ENCODE results near the gene ING2. TPM values are rescaled to one million over a fixed set of nuclear protein-coding genes. Genes with fewer than 3 reads are reported as not detected.

Gene ING2
- polyA plus RNA-seq, 4 donors, result 16.5 to 34.7 (median 29.9) TPM

DNA sequence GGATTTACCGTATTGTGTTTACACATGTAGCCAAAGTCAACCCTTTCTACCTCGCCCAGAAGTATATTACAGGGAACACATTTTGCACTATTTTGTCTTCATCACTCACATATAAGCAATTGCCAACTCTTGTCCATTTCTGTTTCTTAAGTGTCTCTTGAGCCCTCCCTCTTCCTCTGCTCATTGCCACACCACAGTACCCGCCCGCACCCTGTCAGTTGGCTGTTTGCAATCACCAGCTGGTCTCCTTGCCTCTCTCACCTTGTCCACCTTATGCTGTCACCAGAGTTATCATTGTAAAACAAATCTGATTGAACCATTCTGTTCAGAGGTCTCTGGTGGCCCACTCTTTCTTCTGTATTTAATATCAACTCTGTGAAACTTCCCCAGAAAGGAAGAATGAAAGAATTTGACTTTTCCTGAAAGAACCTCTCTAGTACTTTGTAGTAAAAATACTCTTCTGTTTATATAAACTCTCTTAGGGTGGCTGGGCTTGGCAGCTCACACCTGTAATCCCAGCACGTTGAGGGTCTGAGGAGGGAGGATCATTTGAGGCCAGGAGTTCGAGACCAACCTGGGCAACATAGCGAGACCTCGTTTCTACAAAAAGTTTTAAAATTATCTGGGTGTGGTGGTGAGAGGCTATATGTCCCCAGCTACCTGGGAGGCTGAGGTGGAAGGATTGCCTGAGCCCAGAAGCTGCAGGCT lies 50.2 kb downstream of the ING2 start:
- Histone ChIP-seq H3K4me1 (ENCODE audit: control insufficient read depth in 3 of 3, insufficient read depth in 2 of 3, low read depth in 1 of 3, low read length in 2 of 3) (no peaks in the 10 kb centered on the region), H3K9me3 (ENCODE audit: control insufficient read depth in 2 of 2, insufficient read depth in 1 of 2, low read depth in 1 of 2, low read length in 1 of 2) (peaks cover 0 to 3% of the 10 kb centered on the region in 2 donors), H3K27me3 (ENCODE audit: control insufficient read depth in 3 of 3, insufficient read depth in 3 of 3, low read length in 3 of 3) (peaks cover 0 to 4% (median 0%) of the 10 kb centered on the region in 3 donors), H3K36me3 (ENCODE audit: control insufficient read depth in 3 of 3, insufficient read depth in 2 of 3, low read depth in 1 of 3, low read length in 3 of 3) (no peaks in the 10 kb centered on the region), H3K27ac (ENCODE audit: low read depth in 1 of 3, low read length in 2 of 3) (no peak overlapping the region), H3K4me3 (ENCODE audit: low read depth in 1 of 3, low read length in 3 of 3) (no peak overlapping the region)
- WGBS, 3 donors, result 37 to 58% (median 46%) methylated on average over 8 of the region's 8 CpGs
- DNase-seq (no peak), FAIRE-seq (no peak)

GRCh38 chr4:183556947-183557346 lies 52.1 kb downstream of the ING2 start:
- Histone ChIP-seq H3K36me3 (ENCODE audit: control insufficient read depth in 3 of 3, insufficient read depth in 2 of 3, low read depth in 1 of 3, low read length in 3 of 3) (no peaks in the 10 kb centered on the region), H3K4me3 (ENCODE audit: low read depth in 1 of 3, low read length in 3 of 3) (no peak overlapping the region), H3K27me3 (ENCODE audit: control insufficient read depth in 3 of 3, insufficient read depth in 3 of 3, low read length in 3 of 3) (peaks cover 0 to 4% (median 0%) of the 10 kb centered on the region in 3 donors), H3K9me3 (ENCODE audit: control insufficient read depth in 2 of 2, insufficient read depth in 1 of 2, low read depth in 1 of 2, low read length in 1 of 2) (peaks cover 0 to 3% of the 10 kb centered on the region in 2 donors), H3K27ac (ENCODE audit: low read depth in 1 of 3, low read length in 2 of 3) (no peak overlapping the region), H3K4me1 (ENCODE audit: control insufficient read depth in 3 of 3, insufficient read depth in 2 of 3, low read depth in 1 of 3, low read length in 2 of 3) (no peaks in the 10 kb centered on the region)
- WGBS, 3 donors, result 60 to 79% (median 67%) methylated on average over 3 of the region's 3 CpGs
- no peak for DNase-seq
- no peak for FAIRE-seq

DNA sequence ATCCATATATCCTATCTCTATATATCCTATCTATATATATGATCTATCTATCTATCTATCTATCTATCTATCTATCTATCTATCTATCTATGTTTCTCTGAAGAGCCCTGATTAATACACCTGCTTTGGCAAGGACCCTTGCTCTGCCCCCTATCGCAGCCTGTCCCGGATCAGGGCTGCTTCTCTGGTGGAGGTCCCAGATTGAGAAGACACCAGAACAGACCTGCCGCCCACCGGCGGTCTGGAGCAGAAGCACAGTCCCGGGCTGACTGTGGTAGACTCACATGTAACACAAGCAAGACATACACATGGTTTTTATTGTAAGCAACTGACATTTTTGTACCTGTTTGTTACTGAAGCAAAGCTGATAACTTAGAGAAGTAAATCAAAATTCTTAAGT lies 52.8 kb downstream of the ING2 start:
- Histone ChIP-seq H3K4me1 (ENCODE audit: control insufficient read depth in 3 of 3, insufficient read depth in 2 of 3, low read depth in 1 of 3, low read length in 2 of 3) (no peaks in the 10 kb centered on the region), H3K4me3 (ENCODE audit: low read depth in 1 of 3, low read length in 3 of 3) (no peak overlapping the region), H3K36me3 (ENCODE audit: control insufficient read depth in 3 of 3, insufficient read depth in 2 of 3, low read depth in 1 of 3, low read length in 3 of 3) (no peaks in the 10 kb centered on the region), H3K9me3 (ENCODE audit: control insufficient read depth in 2 of 2, insufficient read depth in 1 of 2, low read depth in 1 of 2, low read length in 1 of 2) (peaks cover 0 to 3% of the 10 kb centered on the region in 2 donors), H3K27ac (ENCODE audit: low read depth in 1 of 3, low read length in 2 of 3) (no peak overlapping the region), H3K27me3 (ENCODE audit: control insufficient read depth in 3 of 3, insufficient read depth in 3 of 3, low read length in 3 of 3) (peaks cover 0 to 4% (median 0%) of the 10 kb centered on the region in 3 donors)
- DNase-seq, result no peak
- WGBS, 3 donors, result 92 to 96% (median 94%) methylated on average over 6 of the region's 6 CpGs
- no peak for FAIRE-seq

DNA sequence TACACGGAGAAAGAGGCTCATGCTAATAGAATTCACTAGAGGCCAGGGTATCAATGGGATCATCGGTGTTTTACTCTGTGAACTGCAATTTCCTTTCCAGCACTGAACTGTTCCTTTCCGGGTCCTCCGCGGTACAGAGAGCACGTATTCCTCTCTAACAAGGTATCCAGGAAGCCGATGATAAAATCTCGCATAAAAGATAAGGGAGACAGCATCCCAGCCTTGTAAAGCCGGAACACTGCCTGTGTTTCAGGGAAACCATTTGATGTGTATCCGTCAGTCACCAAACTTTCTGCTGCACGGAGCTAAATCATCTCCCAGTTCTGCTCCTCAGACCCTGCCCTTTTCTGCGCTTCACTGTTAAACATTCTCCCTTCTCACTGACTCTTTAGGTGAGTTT lies 54.0 kb downstream of the ING2 start:
- peaks cover 0 to 3% of the 10 kb centered on the region in 2 donors for H3K9me3 ChIP-seq (ENCODE audit: control insufficient read depth in 2 of 2, insufficient read depth in 1 of 2, low read depth in 1 of 2, low read length in 1 of 2)
- peaks cover 0 to 4% (median 0%) of the 10 kb centered on the region in 3 donors for H3K27me3 ChIP-seq (ENCODE audit: control insufficient read depth in 3 of 3, insufficient read depth in 3 of 3, low read length in 3 of 3)
- DNase-seq (no peak), FAIRE-seq (no peak)
- H3K4me1 ChIP-seq (ENCODE audit: control insufficient read depth in 3 of 3, insufficient read depth in 2 of 3, low read depth in 1 of 3, low read length in 2 of 3), result no peaks in the 10 kb centered on the region
- 32 to 61% (median 40%) methylated on average over 12 of the region's 12 CpGs for WGBS, 3 donors
- H3K4me3 ChIP-seq (ENCODE audit: low read depth in 1 of 3, low read length in 3 of 3), result no peak overlapping the region
- no peaks in the 10 kb centered on the region for H3K36me3 ChIP-seq (ENCODE audit: control insufficient read depth in 3 of 3, insufficient read depth in 2 of 3, low read depth in 1 of 3, low read length in 3 of 3)
- H3K27ac ChIP-seq (ENCODE audit: low read depth in 1 of 3, low read length in 2 of 3), result no peak overlapping the region

- Histone ChIP-seq H3K9me3 (ENCODE audit: control insufficient read depth in 2 of 2, insufficient read depth in 1 of 2, low read depth in 1 of 2, low read length in 1 of 2) (peaks cover 0 to 2% of the 10 kb centered on the region in 2 donors), H3K27me3 (ENCODE audit: control insufficient read depth in 3 of 3, insufficient read depth in 3 of 3, low read length in 3 of 3) (peaks cover 0 to 2% (median 0%) of the 10 kb centered on the region in 3 donors), H3K4me3 (ENCODE audit: low read depth in 1 of 3, low read length in 3 of 3) (no peak overlapping the region), H3K27ac (ENCODE audit: low read depth in 1 of 3, low read length in 2 of 3) (no peak overlapping the region), H3K4me1 (ENCODE audit: control insufficient read depth in 3 of 3, insufficient read depth in 2 of 3, low read depth in 1 of 3, low read length in 2 of 3) (no peaks in the 10 kb centered on the region), H3K36me3 (ENCODE audit: control insufficient read depth in 3 of 3, insufficient read depth in 2 of 3, low read depth in 1 of 3, low read length in 3 of 3) (no peaks in the 10 kb centered on the region)
- DNase-seq (no peak), FAIRE-seq (no peak)
- 66 to 82% (median 69%) methylated on average over 4 of the region's 4 CpGs for WGBS, 3 donors
These were observed 57.0 kb downstream of the ING2 start for GRCh38 chr4:183561905-183562304.

Other genes with a start within 250 kb of the ING2 start
- gene CLDN22, start 184.8 kb upstream of the ING2 start, polyA plus RNA-seq, result under 1 TPM in 2 of 4 donors, not detected in 2; 0.03 to 0.06 TPM
- not detected for gene CLDN24, start 182.6 kb upstream of the ING2 start, polyA plus RNA-seq
- 10 to 100 TPM; 14.8 to 33.9 (median 19.7) TPM for gene CDKN2AIP, start 60.4 kb upstream of the ING2 start, polyA plus RNA-seq
- 10 to 100 TPM; 10.3 to 17.8 (median 13.0) TPM for gene RWDD4, start 154.1 kb downstream of the ING2 start, polyA plus RNA-seq
- gene TRAPPC11, start 154.2 kb downstream of the ING2 start, polyA plus RNA-seq, result 10 to 100 TPM; 12.3 to 28.8 (median 19.1) TPM